Measurements from ENCODE around the gene NRG3. TPM values are rescaled to one million over a fixed set of nuclear protein-coding genes. Genes with fewer than 3 reads are reported as not detected.

NRG3 gene
- total RNA-seq, 4 donors from 2014 or later = 0.20 to 1.1 (median 0.84) TPM; not detected in 1

DNA sequence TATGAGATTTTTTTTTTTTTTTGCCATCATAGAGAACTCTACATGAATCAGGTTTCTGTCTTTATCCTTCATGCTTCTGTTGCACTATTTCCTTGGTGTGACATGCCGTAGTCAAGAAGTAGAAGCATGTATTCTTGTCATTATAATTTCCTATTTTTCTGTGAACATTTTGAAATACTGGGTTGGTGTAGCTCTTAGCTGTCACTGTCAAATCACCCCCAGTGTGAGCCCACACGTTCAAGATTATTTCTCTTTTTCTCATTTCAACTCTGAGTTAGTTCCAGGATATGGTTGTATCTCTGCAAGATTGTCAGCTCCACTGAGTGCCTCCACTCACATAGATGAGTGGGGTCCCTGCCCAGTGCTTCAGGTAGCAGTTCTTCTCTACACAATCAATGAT is 209.5 kb downstream of the NRG3 start:
- Histone ChIP-seq H3K4me1 (no peaks in the 10 kb centered on the region), H3K36me3 (no peaks in the 10 kb centered on the region), H3K4me3 (no peak overlapping the region), H3K27me3 (no peaks in the 10 kb centered on the region), H3K9me3 (no peaks in the 10 kb centered on the region), H3K27ac (no peak overlapping the region)
- no peak for TF ChIP-seq EP300 (IDR thresholded peaks at IDR 0.05)
- no peak for TF ChIP-seq POLR2A (IDR thresholded peaks at IDR 0.05)
- TF ChIP-seq, protein P1, sequence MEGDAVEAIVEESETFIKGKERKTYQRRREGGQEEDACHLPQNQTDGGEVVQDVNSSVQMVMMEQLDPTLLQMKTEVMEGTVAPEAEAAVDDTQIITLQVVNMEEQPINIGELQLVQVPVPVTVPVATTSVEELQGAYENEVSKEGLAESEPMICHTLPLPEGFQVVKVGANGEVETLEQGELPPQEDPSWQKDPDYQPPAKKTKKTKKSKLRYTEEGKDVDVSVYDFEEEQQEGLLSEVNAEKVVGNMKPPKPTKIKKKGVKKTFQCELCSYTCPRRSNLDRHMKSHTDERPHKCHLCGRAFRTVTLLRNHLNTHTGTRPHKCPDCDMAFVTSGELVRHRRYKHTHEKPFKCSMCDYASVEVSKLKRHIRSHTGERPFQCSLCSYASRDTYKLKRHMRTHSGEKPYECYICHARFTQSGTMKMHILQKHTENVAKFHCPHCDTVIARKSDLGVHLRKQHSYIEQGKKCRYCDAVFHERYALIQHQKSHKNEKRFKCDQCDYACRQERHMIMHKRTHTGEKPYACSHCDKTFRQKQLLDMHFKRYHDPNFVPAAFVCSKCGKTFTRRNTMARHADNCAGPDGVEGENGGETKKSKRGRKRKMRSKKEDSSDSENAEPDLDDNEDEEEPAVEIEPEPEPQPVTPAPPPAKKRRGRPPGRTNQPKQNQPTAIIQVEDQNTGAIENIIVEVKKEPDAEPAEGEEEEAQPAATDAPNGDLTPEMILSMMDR (IDR thresholded peaks at IDR 0.05) = no peak
- 84 to 87% methylated on average over 2 of the region's 2 CpGs for WGBS, 2 donors
- no peak for DNase-seq (ENCODE audit: low spot score in 2 of 2)

DNA sequence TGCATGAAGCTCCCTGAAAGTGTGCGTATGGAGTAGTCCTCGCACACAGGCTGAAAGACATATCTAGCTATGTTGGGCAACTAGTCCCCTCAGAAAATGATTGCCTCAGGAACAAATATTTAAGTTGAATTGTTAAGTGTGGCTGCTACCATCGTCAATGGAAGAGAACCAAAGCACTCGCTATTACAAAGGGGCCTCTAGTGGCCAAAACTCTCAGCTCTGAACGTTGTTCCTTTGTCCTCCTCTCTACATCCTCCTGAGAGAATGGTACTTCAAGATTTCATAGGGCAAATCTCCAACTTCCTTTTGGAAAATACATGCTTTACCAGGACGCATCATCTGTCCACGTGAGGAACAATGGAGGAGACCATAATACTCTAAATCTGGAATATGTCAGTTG is 209.9 kb downstream of the NRG3 start:
- H3K27ac ChIP-seq = no peak overlapping the region
- no peaks in the 10 kb centered on the region for H3K36me3 ChIP-seq
- H3K4me3 ChIP-seq = no peak overlapping the region
- 67 to 75% methylated on average over 7 of the region's 7 CpGs for WGBS, 2 donors
- no peaks in the 10 kb centered on the region for H3K9me3 ChIP-seq
- H3K4me1 ChIP-seq = no peaks in the 10 kb centered on the region
- no peaks in the 10 kb centered on the region for H3K27me3 ChIP-seq
- TF ChIP-seq EP300 (IDR thresholded peaks at IDR 0.05) (no peak), POLR2A (IDR thresholded peaks at IDR 0.05) (no peak)
- TF ChIP-seq, protein P1 (IDR thresholded peaks at IDR 0.05) = no peak
- DNase-seq (ENCODE audit: low spot score in 2 of 2) = no peak

DNA sequence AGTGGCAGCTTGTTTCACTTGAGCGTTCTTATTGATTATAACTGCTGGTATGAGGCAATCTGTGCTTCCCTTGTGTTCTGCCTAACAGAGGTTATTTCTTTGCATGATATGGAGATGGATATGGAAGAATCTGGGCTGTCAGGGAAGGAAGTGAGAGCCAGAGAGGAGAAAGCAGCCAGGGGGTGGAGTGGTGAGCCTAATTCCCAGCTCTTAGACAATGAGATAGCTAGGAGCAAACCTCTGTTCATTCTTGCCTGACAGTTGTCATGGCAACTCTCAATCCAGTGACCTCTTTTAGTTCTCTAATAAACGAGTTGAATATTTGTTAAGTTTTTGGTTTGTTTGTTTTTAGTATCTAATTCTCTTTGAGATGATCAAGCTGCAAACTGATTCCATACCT is 214.3 kb downstream of the NRG3 start:
- H3K4me1 ChIP-seq = no peaks in the 10 kb centered on the region
- 18 to 21% methylated on average over 2 of the region's 2 CpGs for WGBS, 2 donors
- no peaks in the 10 kb centered on the region for H3K27me3 ChIP-seq
- no peak overlapping the region for H3K27ac ChIP-seq
- no peak for DNase-seq (ENCODE audit: low spot score in 2 of 2)
- no peaks in the 10 kb centered on the region for H3K36me3 ChIP-seq
- TF ChIP-seq EP300 (IDR thresholded peaks at IDR 0.05) (no peak), POLR2A (IDR thresholded peaks at IDR 0.05) (no peak)
- TF ChIP-seq, protein P1 (IDR thresholded peaks at IDR 0.05) = no peak
- H3K9me3 ChIP-seq = no peaks in the 10 kb centered on the region
- no peak overlapping the region for H3K4me3 ChIP-seq

DNA sequence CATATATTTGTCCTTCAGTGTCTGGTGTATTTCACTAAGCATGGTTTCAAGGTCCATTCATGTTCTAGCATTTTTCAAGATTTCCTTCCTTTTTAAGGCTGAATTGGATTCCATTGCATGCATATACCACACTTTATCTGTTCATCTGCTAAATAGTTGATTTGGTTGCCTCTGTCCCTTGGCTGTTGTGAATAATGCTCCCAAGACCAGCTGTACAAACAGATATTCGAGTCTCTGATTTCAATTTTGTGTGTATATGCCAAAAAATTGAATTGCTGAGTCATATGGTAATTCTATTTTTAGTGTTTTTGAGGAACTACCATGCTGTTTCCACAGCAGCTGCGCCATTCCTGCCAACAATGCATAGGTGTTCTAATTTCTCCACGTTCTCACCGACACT is 216.4 kb downstream of the NRG3 start:
- WGBS, 2 donors = 70 to 73% methylated on average over 4 of the region's 4 CpGs
- H3K9me3 ChIP-seq = no peaks in the 10 kb centered on the region

DNA sequence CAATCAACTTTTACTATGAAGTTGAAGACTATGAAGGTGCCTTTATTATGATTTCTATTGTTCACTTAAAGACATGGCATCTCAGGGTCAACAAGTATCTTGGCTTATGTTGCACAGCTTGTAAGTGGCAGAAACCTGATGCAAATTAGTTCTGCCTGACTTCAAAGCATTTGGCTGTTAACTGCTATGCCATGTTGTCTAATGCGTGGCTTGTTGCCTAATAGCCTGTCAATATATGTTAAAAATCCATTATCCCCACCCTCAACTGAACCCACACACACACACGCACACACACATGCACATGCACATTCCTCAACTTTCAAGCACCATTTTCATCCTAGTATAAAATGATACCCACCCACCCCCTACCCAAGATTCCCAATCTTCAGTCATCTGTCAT is 217.1 kb downstream of the NRG3 start:
- DNase-seq (ENCODE audit: low spot score in 2 of 2) = no peak
- H3K4me1 ChIP-seq = no peaks in the 10 kb centered on the region
- H3K4me3 ChIP-seq = no peak overlapping the region
- no peaks in the 10 kb centered on the region for H3K27me3 ChIP-seq
- WGBS, 2 donors = 44 to 46% methylated on average over 2 of the region's 2 CpGs
- no peak overlapping the region for H3K27ac ChIP-seq
- TF ChIP-seq, protein P1 (IDR thresholded peaks at IDR 0.05) = no peak
- TF ChIP-seq POLR2A (IDR thresholded peaks at IDR 0.05) (no peak), EP300 (IDR thresholded peaks at IDR 0.05) (no peak)
- no peaks in the 10 kb centered on the region for H3K36me3 ChIP-seq
- H3K9me3 ChIP-seq = no peaks in the 10 kb centered on the region

More for the DNA sequence above, 216.4 kb downstream of the NRG3 start:
- no peaks in the 10 kb centered on the region for H3K27me3 ChIP-seq
- H3K27ac ChIP-seq = no peak overlapping the region
- DNase-seq (ENCODE audit: low spot score in 2 of 2) = no peak
- no peak overlapping the region for H3K4me3 ChIP-seq
- H3K4me1 ChIP-seq = no peaks in the 10 kb centered on the region
- TF ChIP-seq POLR2A (IDR thresholded peaks at IDR 0.05) (no peak), EP300 (IDR thresholded peaks at IDR 0.05) (no peak)
- TF ChIP-seq, protein P1 (IDR thresholded peaks at IDR 0.05) = no peak
- no peaks in the 10 kb centered on the region for H3K36me3 ChIP-seq

All from tibial nerve (tissue), 4 donors.